AG10803 (cell line): ENCODE data around the gene EAF1.

Source experiments
- DNase-seq: peaks from one replicate; pipeline ENCODE4 v3.0.0; 2010; ENCODE audit warnings: low read depth
- H3K4me3 ChIP-seq: 2 replicates; pipeline ENCODE4 v1.5.1; 2011; ENCODE audit warnings: mild to moderate bottlenecking, low read length, control low read depth
- TF ChIP-seq, protein P1 (sequence below): conservative IDR thresholded peaks from 2 replicates; pipeline ENCODE4 v1.5.1; 2011; ENCODE audit warnings: mild to moderate bottlenecking, low read length, control low read depth, inconsistent platforms

EAF1 gene

DNA sequence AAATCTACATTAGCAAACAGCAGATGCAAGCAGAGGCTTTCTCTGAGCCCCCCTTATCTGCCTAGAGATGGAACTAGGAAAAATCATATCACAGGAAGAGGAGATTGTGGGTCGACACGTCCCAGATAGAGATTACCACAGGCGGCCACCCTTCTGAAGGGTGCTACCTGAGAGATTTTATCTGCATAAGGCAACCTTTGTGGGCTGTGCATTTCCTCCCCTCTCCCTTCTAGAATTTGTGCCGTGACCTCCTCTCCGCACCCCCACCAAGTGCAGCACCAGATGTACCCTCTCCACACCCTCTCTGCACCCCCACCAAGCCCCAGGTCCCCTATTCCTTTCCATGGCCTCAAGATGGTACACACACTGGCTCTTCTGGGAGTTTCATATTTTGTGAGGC lies 27.4 kb upstream of the EAF1 start:
- H3K4me3 ChIP-seq, result no peak overlapping the region
- TF ChIP-seq, protein P1, sequence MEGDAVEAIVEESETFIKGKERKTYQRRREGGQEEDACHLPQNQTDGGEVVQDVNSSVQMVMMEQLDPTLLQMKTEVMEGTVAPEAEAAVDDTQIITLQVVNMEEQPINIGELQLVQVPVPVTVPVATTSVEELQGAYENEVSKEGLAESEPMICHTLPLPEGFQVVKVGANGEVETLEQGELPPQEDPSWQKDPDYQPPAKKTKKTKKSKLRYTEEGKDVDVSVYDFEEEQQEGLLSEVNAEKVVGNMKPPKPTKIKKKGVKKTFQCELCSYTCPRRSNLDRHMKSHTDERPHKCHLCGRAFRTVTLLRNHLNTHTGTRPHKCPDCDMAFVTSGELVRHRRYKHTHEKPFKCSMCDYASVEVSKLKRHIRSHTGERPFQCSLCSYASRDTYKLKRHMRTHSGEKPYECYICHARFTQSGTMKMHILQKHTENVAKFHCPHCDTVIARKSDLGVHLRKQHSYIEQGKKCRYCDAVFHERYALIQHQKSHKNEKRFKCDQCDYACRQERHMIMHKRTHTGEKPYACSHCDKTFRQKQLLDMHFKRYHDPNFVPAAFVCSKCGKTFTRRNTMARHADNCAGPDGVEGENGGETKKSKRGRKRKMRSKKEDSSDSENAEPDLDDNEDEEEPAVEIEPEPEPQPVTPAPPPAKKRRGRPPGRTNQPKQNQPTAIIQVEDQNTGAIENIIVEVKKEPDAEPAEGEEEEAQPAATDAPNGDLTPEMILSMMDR, result no peak
- DNase-seq, result no peak

DNA sequence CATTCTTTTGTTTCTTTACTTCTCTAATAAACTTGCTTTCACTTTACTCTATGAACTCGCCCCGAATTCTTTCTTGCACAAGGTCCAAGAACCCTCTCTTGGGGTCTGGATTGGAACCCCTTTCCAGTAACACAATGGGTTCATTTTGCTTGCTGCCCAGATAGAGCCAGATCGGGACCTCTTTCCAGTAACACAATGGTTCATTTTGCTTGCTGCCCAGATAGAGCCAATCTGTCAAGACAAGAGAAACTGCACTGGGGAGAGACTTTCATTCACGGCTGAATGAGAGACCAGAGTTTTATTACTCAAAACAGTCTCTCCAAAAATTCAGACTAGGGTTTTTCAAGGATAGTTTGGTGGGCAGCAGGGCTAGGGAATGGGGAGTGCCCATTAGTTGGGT lies 25.5 kb upstream of the EAF1 start:
- no peak for DNase-seq
- no peak overlapping the region for H3K4me3 ChIP-seq
- TF ChIP-seq, protein P1, result no peak

DNA sequence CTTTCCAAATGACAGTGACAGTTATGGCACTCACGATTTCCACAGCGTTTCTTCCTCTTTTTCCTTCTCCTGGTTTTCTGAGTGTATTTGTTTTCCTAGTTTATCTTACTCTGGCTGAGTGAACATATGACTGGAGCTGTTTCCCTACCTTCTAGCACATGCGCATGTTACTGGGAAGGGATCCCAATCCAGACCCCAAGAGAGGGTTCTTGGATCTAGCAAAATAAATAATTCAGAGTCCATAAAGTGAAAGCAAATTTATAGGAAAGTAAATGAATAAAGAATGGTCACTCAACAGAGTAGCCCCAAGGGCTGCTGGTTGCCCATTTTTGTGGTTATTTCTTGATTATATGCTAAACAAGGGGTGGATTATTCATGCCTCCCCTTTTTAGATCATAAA lies 23.9 kb upstream of the EAF1 start:
- DNase-seq, result no peak
- no peak overlapping the region for H3K4me3 ChIP-seq
- TF ChIP-seq, protein P1, result no peak

DNA sequence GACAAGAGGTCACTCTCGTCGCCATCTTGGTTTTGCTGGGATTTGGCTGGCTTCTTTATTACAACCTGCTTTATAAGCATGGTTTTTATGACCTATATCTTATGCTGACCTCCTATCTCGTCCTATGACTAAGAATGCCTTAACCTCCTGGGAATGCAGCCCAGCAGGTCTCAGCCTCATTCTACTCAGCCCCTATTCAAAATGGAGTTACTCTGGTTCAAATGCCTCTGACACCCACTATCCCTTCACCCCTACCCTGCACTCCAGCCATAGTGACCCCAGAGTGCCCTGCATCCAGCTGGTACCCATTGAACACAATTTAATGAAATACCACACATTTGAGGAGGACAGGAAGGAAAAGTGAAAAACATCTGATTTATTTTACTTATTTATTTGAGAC lies 23.4 kb upstream of the EAF1 start:
- H3K4me3 ChIP-seq, result no peak overlapping the region
- TF ChIP-seq, protein P1, result no peak
- DNase-seq, result no peak

DNA sequence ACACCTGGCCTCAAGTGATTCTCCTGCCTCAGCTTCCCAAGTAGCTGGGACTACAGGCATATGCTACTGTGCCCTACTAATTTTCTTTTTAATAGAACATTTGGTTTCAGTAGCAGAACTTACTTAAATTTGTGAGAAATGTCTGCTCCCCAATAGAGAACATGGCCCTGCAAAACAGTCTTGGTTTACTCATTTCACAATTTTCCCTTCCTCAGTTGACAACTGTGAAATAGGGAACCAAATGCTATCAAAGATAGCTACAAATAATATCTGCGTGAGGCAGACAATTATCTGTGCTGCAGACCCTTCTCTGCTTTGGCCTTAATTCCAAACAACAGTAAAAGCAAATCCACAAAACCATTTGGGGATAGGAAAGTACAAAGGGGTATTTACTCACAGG lies 22.6 kb upstream of the EAF1 start:
- TF ChIP-seq, protein P1, result no peak
- H3K4me3 ChIP-seq, result no peak overlapping the region
- DNase-seq, result no peak

DNA sequence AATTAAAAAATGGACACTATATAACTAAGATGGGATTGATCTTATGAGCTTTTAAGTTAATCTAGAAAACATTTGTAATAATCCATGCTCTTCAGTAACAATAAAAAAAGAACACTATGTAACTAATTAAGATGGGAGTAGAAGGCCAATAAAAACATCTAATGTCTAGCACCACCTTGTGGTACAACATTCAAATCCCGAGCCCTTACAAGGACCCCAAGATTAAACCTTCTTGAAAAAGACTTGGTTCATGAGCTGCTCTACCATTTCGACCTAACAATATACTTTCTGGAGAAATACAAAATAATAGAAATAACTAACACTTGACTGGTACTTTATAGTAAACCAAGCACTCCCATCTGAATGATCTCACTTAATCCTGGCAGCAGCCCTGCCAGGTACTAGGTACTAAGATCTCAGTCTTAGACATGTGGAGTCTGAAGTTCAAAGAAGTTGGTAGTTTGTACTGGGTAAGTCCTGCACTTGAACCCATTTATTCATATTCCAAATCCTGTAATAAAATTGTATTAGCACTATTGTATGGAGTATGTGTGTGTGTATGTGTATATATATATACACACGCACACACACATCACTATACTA lies 21.8 kb upstream of the EAF1 start:
- no peak overlapping the region for H3K4me3 ChIP-seq
- DNase-seq, result peak; percentile 72
- TF ChIP-seq, protein P1, result peak; percentile 72

DNA sequence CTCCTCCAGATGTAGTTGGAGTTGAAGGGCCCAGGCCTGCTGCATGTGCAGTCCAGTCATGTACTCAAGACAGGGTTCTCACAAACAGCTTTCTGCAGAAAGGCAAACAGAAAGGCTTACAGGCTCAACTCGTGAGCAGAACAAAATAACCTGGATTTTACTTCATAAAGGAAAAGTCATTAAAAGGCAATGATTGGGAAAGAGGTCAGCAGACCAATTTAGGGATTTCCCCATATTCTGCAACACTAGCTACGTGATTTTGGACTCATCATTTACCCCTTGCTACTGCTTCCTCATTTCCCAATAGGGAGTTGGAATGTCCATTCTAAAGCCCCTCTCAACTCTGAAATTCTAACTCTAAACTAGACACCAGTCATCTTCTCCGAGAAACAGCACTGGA lies 18.2 kb upstream of the EAF1 start:
- H3K4me3 ChIP-seq, result no peak overlapping the region
- DNase-seq, result no peak
- TF ChIP-seq, protein P1, result no peak
